Activated CD4-positive, alpha-beta T cell treated with anti-CD3 and anti-CD28 coated beads, Interleukin-2, Interleukin-4, amounts not matched to agents 100 ng/mL and 50 ng/mL, durations not matched to agents 16 hours and 8 hours (primary cell): ENCODE measurements around the gene PPARG.
"Not testable (repeated sequence)": the region's sequence is repeated elsewhere in the genome, so short reads cannot be mapped to it uniquely, and the experiment has no call there.

Source experiments
- DNase-seq: peaks from one replicate; pipeline ENCODE4 v3.0.0-alpha.2; 2020; ENCODE audit warnings: low spot score

Gene PPARG

GRCh38 chr3:12379640-12380429 lies 91.0 kb downstream of the PPARG start:
- DNase-seq, result no peak

DNA sequence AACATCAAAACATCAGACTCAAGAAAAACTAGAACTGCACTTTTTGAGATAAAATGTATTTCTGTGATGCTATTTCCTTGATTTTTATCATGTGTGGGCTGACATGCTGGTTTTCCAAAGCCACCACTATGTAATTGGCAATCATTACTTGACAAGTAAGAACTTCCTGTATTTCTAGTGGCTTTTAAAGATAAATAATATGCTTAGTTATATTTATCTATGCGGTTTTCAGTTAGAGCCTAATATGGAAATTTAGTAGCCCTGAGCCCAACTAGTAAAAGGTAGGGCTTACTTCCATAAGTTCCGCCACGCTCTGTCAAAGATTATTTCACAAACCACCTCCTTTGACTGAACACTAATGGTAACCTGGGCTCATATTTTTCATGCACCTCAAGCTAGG lies 91.6 kb downstream of the PPARG start:
- no peak for DNase-seq

- DNase-seq, result no peak
Observed at GRCh38 chr3:12381199-12381598, 92.3 kb downstream of the PPARG start.

DNA sequence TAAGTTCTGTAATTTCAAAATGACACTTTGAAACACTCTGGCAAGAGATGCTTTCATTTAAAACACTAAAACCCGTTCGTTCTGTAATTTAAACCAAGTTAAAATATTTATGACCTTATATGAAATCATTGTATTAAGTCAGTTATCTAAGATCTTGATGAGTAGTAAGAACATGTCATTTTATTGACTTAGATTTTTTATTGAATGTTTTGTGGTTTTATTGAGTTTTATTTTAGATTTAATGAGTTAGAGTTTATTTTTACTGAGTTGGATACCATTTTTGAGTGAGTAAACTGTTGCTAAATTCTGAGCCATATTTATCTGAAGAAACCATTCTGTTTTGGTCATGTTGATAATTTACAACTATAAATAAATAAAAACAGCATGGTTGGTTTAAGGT lies 94.3 kb downstream of the PPARG start:
- no peak for DNase-seq

GRCh38 chr3:12384451-12385233 lies 95.8 kb downstream of the PPARG start:
- DNase-seq, result peak; percentile 32

DNA sequence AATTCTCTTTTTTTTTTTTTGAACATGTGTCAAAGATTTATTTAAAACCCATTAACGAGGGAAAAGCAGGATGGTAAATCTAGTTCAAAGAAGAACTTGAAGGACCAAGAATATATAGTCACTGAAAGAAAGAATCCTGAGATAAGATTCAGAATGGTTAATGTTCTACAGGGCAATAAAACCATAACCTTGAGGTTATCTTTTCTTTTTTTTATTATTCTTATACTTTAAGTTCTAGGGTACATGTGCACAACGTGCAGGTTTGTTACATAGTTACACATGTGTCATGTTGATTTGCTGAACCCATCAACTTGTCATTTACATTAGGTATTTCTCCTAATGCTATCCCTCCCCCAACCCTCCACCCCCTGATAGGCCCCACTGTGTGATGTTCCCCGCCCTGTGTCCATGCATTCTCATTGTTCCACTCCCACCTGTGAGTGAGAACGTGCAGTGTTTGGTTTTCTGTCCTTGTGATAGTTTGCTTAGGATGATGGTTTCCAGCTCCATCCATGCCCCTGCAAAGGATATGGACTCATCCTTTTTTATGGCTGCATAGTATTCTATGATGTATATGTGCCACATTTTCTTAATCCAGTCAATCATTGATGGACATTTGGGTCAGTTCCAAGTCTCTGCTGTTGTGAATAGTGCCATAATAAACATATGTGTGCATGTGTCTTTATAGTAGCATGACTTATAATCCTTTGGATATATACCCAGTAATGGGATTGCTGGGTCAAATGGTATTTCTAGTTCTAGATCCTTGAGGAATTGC lies 97.8 kb downstream of the PPARG start:
- DNase-seq, result not testable (repeated sequence)

GRCh38 chr3:12388185-12388584 lies 99.3 kb downstream of the PPARG start:
- peak; percentile 10 for DNase-seq

DNA sequence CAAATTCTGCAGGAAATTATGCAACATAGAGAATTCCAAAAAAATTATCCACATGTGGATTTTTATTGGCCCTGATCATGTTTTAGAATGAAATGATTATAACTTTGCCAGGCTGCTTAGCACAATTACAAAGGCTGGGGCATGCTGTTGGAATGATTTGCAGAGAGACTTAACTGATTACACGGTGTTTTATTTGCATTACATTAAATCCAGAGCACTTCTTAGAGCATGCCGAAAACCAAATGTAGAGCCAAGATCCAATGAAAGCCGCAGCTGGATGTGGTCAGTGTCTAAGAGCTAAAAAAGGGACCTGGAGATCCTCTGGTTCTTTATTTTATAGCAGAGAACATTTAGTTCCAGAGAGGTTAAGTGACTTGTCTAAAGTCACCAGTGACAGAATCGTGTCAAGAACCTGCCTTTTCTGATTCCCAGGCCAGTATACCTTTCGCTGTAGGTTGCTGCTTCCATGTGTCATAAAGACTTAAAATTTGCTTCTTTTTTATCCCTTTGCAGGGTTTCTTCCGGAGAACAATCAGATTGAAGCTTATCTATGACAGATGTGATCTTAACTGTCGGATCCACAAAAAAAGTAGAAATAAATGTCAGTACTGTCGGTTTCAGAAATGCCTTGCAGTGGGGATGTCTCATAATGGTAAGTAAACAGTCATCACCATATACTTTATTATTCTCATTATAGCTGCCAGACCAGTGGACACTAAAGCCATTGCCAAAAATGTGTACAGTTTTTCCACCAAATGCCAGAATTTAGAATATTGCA lies 103.4 kb downstream of the PPARG start:
- DNase-seq, result no peak

DNA sequence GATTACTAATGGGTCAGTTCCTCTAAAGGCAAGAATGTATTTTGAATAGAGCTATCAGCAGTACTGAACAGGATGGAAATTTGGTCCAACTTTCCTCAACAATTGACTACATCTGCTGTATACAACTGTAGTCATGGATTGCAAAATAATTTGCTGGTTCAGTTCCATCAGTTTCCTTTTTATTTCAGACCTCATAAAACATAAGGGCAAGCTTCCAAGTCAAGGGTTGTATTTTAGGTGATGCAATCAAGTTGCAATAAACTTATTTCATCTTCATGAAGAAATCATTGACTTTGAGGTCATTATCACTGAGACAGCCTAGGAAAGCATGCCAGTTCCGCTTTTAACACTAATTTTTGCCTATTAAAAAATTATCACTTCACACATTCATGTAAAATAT lies 105.0 kb downstream of the PPARG start:
- no peak for DNase-seq

- no peak for DNase-seq
Observed at GRCh38 chr3:12394569-12395271, 105.8 kb downstream of the PPARG start.

DNA sequence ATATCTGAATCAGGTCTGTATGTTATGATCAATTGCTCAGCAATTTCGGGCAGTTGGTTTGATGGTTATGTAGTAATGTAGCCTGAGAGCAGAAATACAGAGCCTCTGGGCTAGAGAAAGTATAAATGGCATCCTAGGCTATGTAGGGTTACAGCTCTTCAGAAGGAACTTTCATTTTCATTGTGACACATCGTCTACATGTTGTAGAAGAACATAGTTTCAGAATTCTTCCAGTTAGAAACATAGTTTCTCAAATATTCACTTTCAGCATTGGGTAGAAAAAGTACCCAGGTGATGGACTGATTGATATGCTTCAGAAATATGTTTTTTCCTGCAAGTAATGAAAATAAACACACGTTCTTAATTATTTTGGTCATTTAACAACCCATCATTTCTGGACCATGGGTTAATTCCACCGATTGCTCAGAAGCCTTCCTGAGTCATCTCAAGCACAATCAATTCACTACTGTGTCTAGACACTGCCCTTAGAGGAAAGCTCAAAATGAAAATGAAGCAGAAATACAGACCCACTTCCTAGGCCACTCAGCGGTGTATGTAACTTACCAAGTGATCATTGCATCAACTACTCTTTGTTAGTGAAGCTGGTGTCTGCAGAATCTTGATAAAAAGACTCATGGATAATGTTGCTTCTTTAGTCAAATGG lies 106.6 kb downstream of the PPARG start:
- peak; percentile 86 for DNase-seq

DNA sequence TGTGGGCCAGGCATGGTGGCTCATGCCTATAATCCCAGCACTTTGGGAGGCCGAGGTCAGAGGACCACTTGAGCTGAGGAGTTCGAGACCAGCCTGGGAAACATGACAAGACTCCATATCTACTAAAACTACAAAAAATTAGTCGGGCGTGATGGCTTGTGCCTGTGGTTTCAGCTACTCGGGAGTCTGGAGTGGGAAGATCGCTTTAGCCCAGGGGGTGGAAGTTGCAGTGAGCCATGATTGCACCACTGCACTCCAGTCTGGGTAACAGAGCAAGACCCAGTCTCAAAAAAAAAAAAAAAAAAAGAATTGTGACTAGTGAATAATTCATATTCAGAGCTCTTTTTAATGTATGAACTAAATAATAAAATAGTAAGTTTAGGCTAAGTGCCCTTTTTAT lies 107.6 kb downstream of the PPARG start:
- no peak for DNase-seq

- DNase-seq, result no peak
Observed at GRCh38 chr3:12399226-12399625, 110.4 kb downstream of the PPARG start.

DNA sequence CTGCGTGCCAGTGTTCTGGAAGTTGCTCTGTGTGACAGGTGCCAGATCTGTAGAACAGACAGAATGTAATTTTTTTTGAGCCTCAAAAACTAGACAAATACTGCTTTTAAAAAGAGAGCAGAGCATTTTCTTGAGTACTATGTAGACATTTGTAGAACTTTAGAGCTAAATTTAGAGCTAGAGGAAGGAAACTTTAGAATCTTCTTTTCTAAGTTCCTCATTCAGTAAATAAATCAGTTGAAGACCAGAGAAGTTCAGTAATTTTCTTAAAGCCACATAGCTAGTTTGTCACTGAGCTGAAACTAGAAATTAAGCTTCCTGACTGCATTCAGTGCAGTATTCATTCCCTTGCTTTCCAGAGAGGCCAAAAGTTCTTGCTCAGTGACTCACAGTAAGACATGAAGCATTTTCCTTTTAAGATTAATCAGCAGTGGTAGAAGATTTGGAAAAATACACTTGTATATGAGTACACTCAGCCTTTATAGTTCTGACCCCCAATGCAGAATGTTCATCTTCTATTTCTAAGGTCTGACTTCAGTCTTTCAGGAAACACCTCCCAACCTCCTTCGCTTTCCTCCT lies 111.8 kb downstream of the PPARG start:
- no peak for DNase-seq

DNA sequence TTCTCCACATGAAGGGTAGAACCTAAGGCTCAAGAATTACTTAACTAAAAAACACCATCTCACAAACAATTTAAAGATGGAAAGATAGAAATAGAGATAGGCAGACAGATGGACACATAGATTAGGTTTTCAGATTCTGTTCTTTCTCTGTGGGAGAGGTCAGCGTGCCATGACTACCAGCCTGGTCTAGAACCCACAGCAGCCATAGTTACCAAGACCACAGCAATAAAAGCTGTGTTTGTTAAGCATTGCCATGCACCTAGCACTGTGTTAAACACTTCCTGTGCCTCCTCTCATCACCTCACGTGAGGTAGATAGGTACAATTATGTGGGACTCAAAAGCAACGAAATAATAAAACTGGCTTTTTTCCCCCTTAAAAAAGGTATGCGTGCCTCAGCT lies 112.3 kb downstream of the PPARG start:
- DNase-seq, result no peak

- DNase-seq, result no peak
Observed at GRCh38 chr3:12405432-12406272, 116.8 kb downstream of the PPARG start.

DNA sequence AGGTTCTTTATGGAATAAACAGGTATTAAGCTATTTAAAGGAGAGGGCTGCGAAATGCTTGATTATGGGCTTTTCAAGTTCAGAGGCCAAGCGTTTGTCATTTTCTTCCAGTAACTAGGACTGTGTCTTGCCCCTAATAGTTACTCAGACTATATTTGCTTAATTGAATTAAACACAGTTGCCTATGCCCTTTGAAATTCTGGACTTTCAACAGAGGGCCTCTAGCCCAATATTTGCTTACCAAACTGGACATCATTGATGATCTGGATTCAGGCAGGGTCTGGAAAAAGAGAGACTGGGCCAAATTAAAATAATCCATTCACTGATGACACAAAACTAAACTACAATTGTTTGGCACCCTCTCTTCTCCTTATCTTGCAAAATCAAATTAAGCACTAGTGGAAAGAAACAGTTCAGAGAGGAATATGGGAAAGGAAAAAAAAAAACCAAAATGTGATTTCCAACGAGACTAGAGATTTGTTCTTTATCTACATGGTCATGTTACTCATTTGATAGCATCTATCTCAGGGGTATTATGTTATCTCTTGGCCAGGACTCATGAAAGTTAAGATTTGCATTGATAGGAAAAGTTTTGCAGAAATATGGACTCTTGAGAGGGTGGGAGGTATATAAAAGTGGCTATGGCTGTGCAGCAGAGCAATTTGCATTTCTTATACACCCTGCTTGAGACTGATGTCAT lies 120.3 kb downstream of the PPARG start:
- no peak for DNase-seq

DNA sequence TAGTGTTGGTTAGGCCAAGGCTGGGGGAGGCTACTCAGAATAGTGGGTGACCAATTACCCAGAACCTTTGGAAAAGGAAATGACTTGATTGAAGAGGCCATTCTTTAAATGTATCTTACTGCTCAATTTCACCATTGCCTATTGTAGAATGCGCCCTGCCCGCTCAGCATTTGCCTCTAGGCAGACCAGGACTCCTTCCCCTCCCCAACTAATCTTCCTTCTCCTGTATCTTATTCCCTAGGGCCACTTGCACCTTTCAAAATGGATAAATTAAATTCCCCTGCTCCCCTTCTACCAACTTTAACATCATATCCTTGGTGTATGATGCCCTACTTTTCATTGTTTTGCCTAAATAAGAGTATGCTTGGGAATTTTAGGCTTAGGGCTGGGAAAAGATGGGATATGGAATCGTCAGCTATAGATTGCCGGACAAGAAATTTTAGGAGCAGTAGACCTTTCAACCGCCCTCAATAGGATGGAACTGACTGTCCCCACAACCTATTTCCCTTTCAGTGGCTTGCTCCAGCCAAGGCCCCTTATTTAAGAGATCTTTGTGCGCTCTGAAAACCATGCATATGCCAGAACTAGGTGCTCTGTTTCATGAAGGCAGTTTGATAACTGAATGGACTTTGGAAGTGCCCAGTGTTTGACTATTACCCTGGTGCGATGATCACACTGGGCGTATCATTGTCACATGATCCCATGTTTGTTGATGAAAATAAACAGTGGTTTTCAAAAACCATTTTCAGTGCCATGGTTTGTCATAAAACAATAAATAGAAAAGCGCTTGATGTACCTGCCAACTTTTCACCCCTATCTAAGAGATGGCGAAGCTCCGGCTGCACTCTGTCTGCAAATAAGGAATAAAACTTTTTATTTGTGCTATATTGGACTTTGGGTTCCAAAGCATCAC lies 121.1 kb downstream of the PPARG start:
- DNase-seq, result no peak
